Prostate gland (tissue), 2 donors: ENCODE data around the gene CFAP20DC.

Experiments used
- POLR2A ChIP-seq: fragments of 450-650 bp; IDR thresholded peaks from one replicate; pipeline ENCODE4 v1.6.1; 2016; ENCODE audit warnings: antibody characterized with exemption, mild to moderate bottlenecking
- POLR2AphosphoS5 ChIP-seq: sonication (generic); formaldehyde crosslinking; IDR thresholded peaks from one replicate; pipeline ENCODE4 v1.6.1; 2017; ENCODE audit warnings: antibody characterized with exemption
- TF ChIP-seq, protein P1 (sequence below), 4 experiments: fragments of 200-600 bp in 2 of 4; fragments of 450-650 bp in 2 of 4; sonication (generic) in 2 of 4; IDR thresholded peaks; 1 replicate in 3 of 4; 2 replicates in 1 of 4; pipeline ENCODE4 v1.5.1; 2016 to 2019; ENCODE audit warnings: antibody characterized with exemption in 4 of 4, mild to moderate bottlenecking in 2 of 4, moderate library complexity in 2 of 4

DNA sequence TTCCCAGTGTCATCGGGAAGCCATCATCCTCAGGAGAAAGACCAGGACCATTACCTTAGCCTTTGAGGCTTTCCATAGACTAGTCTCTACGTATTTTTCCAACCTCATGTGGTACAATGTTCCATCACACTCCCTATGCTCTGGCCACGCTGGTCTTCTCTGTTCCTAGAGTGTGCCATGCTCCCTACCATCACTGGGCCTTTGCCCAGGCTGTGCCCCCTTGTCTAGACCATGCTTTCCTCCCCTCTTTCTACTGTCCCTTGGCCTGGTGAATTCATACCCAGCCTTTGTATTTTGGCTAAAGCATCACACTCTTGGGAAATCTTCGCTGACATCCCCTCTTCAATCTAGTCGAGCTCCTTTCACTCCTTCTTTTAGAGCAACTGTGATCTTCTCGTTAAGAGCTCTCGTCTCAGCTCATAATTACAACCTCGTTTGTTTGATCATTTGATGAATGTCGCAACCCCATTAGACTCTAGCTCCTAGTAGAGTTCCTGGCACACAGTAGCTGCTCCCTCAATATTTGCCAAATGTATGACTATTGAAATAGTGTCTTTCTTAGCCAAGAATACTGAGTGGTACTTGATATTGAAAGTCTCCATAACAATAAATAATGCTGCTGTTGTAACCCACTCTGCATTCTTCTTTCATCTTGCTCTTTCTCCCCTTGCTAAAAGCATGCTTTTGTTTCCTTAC lies 283.1 kb downstream of the CFAP20DC start:
- TF ChIP-seq POLR2A, result no peak
- TF ChIP-seq, protein P1, sequence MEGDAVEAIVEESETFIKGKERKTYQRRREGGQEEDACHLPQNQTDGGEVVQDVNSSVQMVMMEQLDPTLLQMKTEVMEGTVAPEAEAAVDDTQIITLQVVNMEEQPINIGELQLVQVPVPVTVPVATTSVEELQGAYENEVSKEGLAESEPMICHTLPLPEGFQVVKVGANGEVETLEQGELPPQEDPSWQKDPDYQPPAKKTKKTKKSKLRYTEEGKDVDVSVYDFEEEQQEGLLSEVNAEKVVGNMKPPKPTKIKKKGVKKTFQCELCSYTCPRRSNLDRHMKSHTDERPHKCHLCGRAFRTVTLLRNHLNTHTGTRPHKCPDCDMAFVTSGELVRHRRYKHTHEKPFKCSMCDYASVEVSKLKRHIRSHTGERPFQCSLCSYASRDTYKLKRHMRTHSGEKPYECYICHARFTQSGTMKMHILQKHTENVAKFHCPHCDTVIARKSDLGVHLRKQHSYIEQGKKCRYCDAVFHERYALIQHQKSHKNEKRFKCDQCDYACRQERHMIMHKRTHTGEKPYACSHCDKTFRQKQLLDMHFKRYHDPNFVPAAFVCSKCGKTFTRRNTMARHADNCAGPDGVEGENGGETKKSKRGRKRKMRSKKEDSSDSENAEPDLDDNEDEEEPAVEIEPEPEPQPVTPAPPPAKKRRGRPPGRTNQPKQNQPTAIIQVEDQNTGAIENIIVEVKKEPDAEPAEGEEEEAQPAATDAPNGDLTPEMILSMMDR (IDR thresholded peaks at IDR 0.05), result no peak
- TF ChIP-seq POLR2AphosphoS5, result no peak
